D721Med (cell line): ENCODE measurements around the gene KIRREL2.

Source experiments
- DNase-seq: peaks from one replicate; pipeline ENCODE4 v3.0.0; 2011; ENCODE audit warnings: low spot score; ENCODE audit not compliant: insufficient read length
- FAIRE-seq: peaks from 2 replicates; lab custom pipeline; 2011; peaks lifted over from hg19 to GRCh38; lab: Jason Lieb, UNC
- TF ChIP-seq, protein P1 (sequence below): IDR thresholded peaks from 2 replicates; pipeline ENCODE4 v1.5.1; 2012; ENCODE audit warnings: mild to moderate bottlenecking, control low read depth; ENCODE audit not compliant: insufficient read depth; ENCODE audit errors: missing control alignments

KIRREL2 gene

DNA sequence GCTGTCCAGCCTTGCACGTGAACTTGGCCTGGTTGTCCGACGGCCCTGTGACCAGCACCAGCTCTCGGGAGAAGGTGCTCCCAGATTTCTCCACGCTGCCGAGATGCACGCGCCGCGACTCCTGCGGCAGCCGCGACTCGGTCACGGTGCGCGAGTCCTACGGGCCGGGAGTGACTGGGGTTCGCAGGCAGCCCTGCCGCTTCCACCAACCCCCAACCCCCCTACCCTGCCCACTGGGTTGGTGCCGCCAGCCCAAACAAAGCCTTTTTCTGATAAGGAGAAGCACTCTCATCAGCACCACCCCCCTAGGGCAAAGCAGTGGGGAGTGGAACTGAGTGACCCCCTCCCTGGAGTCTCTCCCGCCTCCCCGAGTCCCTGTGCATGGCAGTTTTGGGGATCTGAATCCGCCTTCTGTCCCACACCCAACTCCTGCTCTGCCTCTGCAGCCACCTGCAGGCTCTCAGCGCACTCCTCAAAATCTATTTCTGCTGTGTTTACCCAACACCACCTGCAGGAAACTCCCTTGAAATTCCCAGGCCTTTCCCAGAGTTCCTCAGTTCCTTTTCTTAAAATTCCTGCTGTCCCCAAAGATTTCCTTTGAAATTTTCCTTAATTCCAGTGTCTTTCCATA lies 10.6 kb upstream of the KIRREL2 start:
- FAIRE-seq (no peak), DNase-seq (no peak)
- TF ChIP-seq, protein P1, sequence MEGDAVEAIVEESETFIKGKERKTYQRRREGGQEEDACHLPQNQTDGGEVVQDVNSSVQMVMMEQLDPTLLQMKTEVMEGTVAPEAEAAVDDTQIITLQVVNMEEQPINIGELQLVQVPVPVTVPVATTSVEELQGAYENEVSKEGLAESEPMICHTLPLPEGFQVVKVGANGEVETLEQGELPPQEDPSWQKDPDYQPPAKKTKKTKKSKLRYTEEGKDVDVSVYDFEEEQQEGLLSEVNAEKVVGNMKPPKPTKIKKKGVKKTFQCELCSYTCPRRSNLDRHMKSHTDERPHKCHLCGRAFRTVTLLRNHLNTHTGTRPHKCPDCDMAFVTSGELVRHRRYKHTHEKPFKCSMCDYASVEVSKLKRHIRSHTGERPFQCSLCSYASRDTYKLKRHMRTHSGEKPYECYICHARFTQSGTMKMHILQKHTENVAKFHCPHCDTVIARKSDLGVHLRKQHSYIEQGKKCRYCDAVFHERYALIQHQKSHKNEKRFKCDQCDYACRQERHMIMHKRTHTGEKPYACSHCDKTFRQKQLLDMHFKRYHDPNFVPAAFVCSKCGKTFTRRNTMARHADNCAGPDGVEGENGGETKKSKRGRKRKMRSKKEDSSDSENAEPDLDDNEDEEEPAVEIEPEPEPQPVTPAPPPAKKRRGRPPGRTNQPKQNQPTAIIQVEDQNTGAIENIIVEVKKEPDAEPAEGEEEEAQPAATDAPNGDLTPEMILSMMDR: no peak

DNA sequence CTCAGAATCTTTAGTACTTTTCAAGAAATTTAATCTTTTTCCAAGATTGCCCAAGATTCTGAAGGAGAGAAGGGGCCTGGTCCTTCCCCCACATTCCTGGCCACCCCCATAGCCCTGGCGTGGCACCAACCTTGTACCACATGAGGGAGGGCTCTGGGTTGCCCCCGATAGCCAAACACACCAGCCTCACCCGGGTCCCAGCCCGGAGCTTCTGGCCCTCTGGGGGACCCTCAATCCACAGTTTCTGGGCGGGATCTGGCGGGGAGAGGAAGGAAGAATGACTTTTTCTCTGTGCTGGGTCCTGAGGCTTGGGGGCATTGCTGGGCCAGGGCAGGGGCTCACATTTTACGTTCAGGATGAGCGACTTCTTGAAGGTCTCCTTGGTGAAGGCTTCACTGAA lies 8.8 kb upstream of the KIRREL2 start:
- DNase-seq (no peak), FAIRE-seq (no peak)
- TF ChIP-seq, protein P1: no peak

- TF ChIP-seq, protein P1: no peak
- FAIRE-seq: no peak
- no peak for DNase-seq
These were observed 8.2 kb upstream of the KIRREL2 start for GRCh38 chr19:35848486-35848885.

DNA sequence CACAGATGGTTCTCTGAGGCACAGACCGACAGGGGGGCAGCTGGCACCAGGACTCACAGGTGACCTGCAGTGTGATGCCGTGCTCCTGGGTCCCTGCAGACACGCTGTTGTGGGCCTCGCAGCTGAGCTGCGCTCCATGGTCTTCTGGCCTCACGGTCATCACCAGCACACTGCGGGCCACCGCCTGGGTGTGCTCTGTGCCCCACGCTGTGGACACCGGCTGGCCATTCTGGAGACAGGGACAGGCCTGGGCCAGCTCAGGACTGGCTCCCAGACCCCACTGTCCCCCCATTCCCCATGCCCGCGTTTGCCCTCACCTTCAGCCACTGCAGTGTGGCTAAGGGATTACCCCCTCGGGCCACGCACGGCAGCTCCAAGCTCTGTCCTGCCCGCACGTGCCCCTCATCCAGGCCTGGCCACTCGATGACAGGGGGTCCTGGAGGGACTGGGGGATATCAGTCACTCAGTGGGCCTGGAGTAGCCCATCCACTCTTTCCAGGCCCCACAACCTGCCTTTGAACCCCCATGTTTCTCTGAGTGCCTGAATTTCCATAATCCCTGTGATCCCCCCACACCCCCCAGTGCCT lies 7.7 kb upstream of the KIRREL2 start:
- no peak for FAIRE-seq
- TF ChIP-seq, protein P1: no peak
- no peak for DNase-seq

GRCh38 chr19:35851213-35852028 lies 5.3 kb upstream of the KIRREL2 start:
- FAIRE-seq (no peak), DNase-seq (no peak)
- TF ChIP-seq, protein P1: peak; percentile 25

DNA sequence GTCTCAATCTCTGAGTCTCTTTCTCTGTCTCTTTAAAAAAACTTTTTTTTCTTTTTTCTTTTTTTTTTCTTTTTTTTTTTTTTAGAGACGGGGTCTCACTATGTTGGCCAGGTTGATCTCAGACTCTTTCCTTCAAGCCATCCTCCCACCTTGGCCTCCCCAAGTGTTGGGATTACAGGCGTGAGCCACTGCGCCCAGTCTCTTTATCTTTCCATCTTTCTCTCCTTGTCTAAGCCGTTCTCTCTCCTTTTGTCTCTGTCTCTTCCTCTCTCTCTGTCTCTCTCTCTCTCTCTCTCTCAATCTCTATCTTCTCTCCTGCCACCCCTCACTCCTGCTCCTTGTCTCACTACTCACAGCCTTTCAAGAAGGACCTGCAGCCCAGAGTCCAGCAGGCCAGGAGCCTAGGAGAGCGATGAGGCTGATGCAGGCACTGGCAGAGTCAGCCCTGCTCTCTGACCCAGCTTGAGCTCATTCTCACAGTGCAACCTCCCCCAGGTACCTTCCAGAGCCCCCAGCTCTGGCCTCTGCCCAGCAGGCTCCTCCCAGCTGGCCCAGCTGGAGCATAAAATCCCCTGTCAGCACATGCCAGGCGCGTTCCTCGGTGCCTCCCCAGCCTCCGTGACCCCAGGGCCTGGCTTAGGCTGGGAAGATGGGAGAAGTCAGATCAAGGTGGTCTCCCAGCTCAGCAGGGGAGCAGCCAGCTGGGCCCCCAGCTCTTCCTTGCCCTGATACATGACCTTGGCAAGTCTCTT lies 4.5 kb upstream of the KIRREL2 start, which contains the start of gene NPHS1:
NPHS1 (minus strand) TSS at position 476 of the 752 bp plus-strand sequence. CDS start 667 bp downstream, outside the sequence.
- no peak for FAIRE-seq
- TF ChIP-seq, protein P1: no peak

More for the DNA sequence above, 4.5 kb upstream of the KIRREL2 start, which contains the start of gene NPHS1:
- DNase-seq: no peak
